Stimulated activated CD4-positive, alpha-beta T cell treated with anti-CD3 and anti-CD28 coated beads, TNF-alpha, amount 100 ng/mL, for 24 hours (primary cell): ENCODE data around the gene CBFB.

Source experiments
- DNase-seq, 3 experiments: peaks; one replicate each; pipeline ENCODE4 v3.0.0-alpha.2; 2020; ENCODE audit warnings: low read depth in 3 of 3

The CBFB gene

DNA sequence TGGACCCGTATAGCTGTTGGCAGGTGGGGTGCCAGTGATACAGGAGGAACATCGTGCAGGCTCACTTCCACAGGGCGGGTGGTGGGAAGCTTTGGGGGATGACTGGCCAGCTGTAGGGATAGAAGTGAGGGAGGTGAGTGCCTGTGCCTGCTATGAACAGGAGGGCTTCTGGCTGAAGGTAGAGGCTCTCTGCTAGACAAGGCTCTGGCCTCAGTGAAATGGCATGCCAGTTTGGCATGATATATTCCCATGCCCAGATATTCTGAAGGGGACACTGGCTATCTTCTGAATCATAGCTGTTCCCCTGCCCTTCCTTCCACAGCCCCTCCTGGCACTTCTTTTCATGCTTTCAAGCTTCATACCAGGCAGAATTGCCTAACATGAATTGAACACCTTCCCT is 99.9 kb downstream of the CBFB start:
- DNase-seq = no peak

- DNase-seq = no peak
Measured at GRCh38 chr16:67129422-67129821, 100.5 kb downstream of the CBFB start.

DNA sequence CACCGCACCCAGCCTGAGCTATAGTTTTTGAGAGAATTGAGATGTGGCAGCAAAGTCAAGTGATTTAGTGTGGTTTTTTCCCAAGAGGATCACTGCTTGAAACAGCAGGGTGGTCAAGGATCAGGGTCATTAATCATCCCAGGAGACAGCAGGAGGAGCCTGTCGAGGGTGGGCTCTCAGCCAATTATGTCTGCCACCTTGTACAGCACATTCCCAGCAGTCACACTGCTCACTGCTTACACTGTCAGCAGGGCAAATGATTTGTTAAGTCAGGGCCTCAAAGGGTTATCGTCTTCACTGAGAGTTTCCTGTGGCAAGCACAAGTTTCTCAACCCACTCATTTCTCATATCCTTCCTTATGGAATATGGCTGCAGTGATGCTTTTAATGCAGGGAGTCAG is 108.7 kb downstream of the CBFB start:
- DNase-seq = no peak

- DNase-seq = no peak
Measured at GRCh38 chr16:67141391-67141790, 112.4 kb downstream of the CBFB start.

DNA sequence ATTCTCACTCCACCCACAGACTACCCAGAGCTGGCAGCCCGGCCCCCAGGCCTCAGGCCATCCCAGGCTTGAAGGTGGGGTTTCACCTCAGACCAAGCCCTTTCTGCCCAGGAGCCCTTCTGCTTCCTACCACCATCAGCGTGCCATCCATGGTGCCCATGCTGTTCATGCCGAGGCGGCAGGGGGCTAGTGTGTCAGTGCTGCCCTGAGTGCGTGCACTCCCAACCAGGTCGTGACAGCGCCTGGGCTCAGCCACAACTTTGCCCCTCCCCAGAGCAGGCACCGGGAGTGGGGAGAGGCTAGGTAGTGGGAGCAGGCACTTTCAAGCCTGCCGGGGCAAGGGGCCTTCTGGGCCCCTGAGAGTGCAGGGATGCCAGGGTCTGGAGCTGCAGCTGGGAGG is 113.4 kb downstream of the CBFB start:
- DNase-seq = no peak

DNA sequence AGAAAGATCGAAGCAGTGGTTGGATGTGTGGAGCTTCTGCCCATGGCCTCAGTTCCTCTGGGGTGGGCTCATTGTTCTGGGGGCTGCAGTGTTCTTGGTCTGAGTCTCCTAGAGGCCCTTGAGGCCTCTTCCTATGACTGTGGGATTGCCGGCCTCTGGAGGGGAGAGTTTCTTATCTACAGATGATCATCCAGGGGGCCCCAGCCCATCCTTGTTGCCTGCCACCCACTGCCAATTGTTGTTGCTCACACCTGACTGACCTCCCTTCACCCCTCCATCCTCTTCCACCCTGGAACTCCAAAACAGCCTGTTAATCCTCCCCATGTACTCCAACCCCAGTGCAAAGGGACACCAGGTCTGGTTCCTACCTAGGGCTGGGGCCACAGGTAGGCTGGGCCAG is 116.0 kb downstream of the CBFB start:
- DNase-seq = no peak

GRCh38 chr16:67145746-67146145 is 116.8 kb downstream of the CBFB start:
- DNase-seq = no peak

- no peak for DNase-seq
Measured at GRCh38 chr16:67146523-67147357, 117.8 kb downstream of the CBFB start.

GRCh38 chr16:67147437-67148140 is 118.6 kb downstream of the CBFB start:
- no peak for DNase-seq

DNA sequence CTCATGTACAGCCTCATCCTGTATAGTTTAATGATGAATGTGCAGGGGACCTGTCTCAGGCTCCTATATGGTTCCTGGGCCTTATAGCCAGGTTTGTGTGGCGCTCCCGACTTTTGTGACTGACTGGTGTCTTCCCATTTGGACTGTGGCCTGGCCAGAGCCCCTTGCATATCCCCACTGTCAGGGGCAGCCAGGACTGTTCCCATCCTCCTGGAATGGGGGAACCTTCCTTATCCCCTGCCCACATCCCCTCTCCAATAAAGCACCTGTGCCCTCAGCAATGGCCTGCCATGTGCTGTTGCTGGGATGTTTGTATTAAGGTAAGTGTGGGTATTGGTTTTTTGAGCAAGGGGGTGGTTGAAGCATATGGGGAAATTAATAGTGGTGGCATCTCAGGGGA is 119.3 kb downstream of the CBFB start:
- DNase-seq = no peak

DNA sequence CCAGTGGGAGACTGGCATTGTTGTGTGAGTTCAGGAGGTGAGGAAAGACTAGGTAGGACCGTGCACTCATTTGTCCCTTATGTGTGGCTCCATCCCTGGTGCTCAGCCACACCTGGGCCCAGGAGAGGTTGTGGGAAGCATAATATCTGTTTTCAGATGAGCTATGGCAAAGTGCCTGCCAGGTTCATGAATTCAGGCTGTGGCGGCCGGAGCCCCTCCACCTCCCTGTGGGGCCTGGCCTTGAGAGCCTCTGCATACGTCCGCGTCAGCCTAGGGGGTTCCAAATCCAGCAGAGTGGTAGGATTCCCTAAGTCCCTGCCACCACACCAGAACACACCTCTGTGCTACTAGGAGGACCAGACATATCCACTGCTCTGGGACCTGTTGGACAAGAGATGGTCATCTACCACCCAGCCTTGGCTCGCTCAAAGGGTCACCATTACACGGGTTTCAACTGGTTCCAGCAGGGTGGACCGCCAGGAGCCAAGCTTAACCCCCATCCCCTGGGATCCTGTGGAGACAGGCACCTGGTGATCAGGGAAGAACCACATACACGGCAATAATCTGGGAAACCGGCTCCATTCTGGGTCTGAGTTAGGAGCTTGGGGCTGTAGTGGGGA is 119.8 kb downstream of the CBFB start:
- no peak for DNase-seq

DNA sequence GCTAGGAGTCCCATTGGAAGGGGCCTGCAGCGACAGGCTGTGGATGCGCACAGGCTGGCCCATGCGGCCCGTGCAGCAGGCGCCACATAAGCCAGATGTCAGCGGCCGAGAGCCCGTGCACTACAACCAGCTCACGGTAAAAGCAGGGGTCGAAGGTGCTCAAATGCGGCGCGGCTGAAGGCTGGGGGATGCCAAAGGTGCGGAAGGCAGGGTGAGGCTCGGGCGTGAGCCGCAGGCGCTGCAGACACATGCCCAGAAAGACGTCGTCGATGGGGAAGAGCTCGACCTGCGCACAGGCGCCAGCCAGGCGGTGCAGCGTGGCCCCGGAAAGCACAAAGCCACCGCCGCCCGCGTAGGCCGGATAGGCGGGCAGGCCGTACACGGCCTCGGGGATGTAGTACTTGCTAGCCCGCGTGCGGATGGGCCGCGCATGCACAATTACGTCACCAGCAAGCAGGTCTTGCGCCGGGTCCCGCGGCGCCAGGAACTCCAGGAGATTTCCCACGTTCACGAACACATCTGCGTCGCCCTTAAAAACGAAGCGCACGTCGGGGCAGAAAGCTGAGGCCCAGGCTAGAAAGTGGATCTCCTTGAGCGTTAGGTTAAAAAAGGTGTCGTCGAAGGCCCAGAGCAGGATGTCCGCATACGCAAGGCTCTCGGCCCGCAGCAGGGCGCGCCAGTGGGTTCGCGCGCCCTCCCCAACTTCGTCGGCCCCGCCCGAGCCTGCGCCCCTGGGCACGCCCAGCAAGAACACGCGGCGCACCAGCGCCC is 120.5 kb downstream of the CBFB start:
- no peak for DNase-seq

- DNase-seq = peak in 1 of 3 experiments; percentile 54
Measured at GRCh38 chr16:67150047-67150832, 121.3 kb downstream of the CBFB start.
